RWPE2 (cell line): ENCODE data around the gene LCN2.

Experiments
- ATAC-seq: fragments of 200-7000 bp; cut with Tn5 transposase; 3 replicates; pipeline ENCODE4 v1.9.1; 2021; ENCODE audit warnings: low read depth
- DNase-seq: peaks from one replicate; pipeline ENCODE4 v3.0.0-alpha.2; 2020; ENCODE audit warnings: low spot score
- H3K27ac ChIP-seq: fragments of 450-650 bp; 2 replicates; pipeline ENCODE4 v1.5.1; 2017; ENCODE audit warnings: mild to moderate bottlenecking; ENCODE audit not compliant: poor library complexity, severe bottlenecking
- H3K27me3 ChIP-seq: fragments of 250-450 bp; sonication (Bioruptor Pico); 2 replicates; pipeline ENCODE4 v1.5.1; 2021; ENCODE audit warnings: mild to moderate bottlenecking, moderate library complexity; ENCODE audit not compliant: insufficient read depth, poor library complexity, severe bottlenecking
- H3K36me3 ChIP-seq: fragments of 250-450 bp; sonication (Bioruptor Pico); 2 replicates; pipeline ENCODE4 v1.5.1; 2020; ENCODE audit warnings: low read depth, mild to moderate bottlenecking, moderate library complexity
- H3K4me1 ChIP-seq: fragments of 250-450 bp; sonication (Bioruptor Pico); 2 replicates; pipeline ENCODE4 v1.5.1; 2021; ENCODE audit warnings: mild to moderate bottlenecking, moderate library complexity; ENCODE audit not compliant: insufficient read depth, poor library complexity, severe bottlenecking
- H3K4me3 ChIP-seq: fragments of 250-450 bp; sonication (Bioruptor Pico); 2 replicates; pipeline ENCODE4 v1.5.1; 2021; ENCODE audit warnings: mild to moderate bottlenecking, moderate library complexity; ENCODE audit not compliant: severe bottlenecking
- H3K9me3 ChIP-seq: fragments of 250-450 bp; sonication (Bioruptor Pico); 2 replicates; pipeline ENCODE4 v1.5.1; 2021; ENCODE audit warnings: mild to moderate bottlenecking, moderate library complexity; ENCODE audit not compliant: severe bottlenecking
- CTCF ChIP-seq: fragments of 450-650 bp; IDR thresholded peaks from one replicate; pipeline ENCODE4 v1.5.1; 2017; ENCODE audit warnings: mild to moderate bottlenecking, moderate library complexity; ENCODE audit not compliant: poor library complexity, severe bottlenecking

Gene LCN2

GRCh38 chr9:128182893-128183588 is 33.8 kb downstream of the LCN2 start:
- no peaks in the 10 kb centered on the region for H3K9me3 ChIP-seq
- H3K27ac ChIP-seq = no peak overlapping the region
- H3K4me3 ChIP-seq = no peak overlapping the region
- no peaks in the 10 kb centered on the region for H3K4me1 ChIP-seq
- ATAC-seq (no peak), DNase-seq (no peak)
- TF ChIP-seq CTCF = no peak
- H3K27me3 ChIP-seq = no peaks in the 10 kb centered on the region
- H3K36me3 ChIP-seq = peaks cover 76% of the 10 kb centered on the region

- H3K4me3 ChIP-seq = no peak overlapping the region
- ATAC-seq (no peak), DNase-seq (no peak)
- peaks cover 66% of the 10 kb centered on the region for H3K36me3 ChIP-seq
- no peak for TF ChIP-seq CTCF
- H3K27me3 ChIP-seq = no peaks in the 10 kb centered on the region
- H3K4me1 ChIP-seq = no peaks in the 10 kb centered on the region
- no peak overlapping the region for H3K27ac ChIP-seq
- no peaks in the 10 kb centered on the region for H3K9me3 ChIP-seq
Observed at GRCh38 chr9:128185979-128186965, 37.0 kb downstream of the LCN2 start.

GRCh38 chr9:128187361-128187760 is 38.1 kb downstream of the LCN2 start:
- H3K4me3 ChIP-seq = no peak overlapping the region
- H3K4me1 ChIP-seq = peaks cover under 1% of the 10 kb centered on the region
- ATAC-seq = no peak
- TF ChIP-seq CTCF = no peak
- peaks cover 63% of the 10 kb centered on the region for H3K36me3 ChIP-seq
- H3K27ac ChIP-seq = no peak overlapping the region
- no peak for DNase-seq
- no peaks in the 10 kb centered on the region for H3K27me3 ChIP-seq
- no peaks in the 10 kb centered on the region for H3K9me3 ChIP-seq

DNA sequence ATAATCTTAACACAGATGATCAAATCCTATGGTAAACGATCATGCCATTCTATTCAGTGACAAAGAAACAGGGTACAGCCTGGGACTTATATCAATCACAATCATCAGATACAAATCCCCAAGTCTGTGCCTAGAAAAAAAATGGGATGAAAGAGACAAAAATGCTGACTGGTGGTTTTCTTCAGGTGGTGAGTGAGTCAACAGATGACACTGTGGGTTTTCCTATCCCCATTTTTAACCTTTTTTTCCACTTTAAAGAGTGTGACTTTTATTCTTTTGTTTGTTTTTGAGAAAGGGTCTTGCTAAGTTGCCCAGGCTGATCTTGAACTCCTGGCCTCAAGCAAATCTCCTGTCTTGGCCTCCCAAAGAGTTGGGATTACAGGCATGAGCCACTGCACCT is 39.0 kb downstream of the LCN2 start:
- Histone ChIP-seq H3K9me3 (no peaks in the 10 kb centered on the region), H3K4me1 (peaks cover 2% of the 10 kb centered on the region), H3K27ac (no peak overlapping the region), H3K36me3 (peaks cover 58% of the 10 kb centered on the region), H3K27me3 (no peaks in the 10 kb centered on the region), H3K4me3 (no peak overlapping the region)
- no peak for TF ChIP-seq CTCF
- ATAC-seq (no peak), DNase-seq (no peak)
